GM18505 (cell line): Measurements from ENCODE around the gene CSH1.
"Not testable (repeated sequence)": the region's sequence is repeated elsewhere in the genome, so short reads cannot be mapped to it uniquely, and the experiment has no call there.

Experiments used
- ATAC-seq: cut with Tn5 transposase; IDR thresholded peaks from one replicate; pipeline ENCODE4 v1.9.1; 2021; ENCODE audit not compliant: unreplicated experiment
- POLR2A ChIP-seq: IDR thresholded peaks from 4 replicates; pipeline ENCODE4 v1.6.1; 2011; ENCODE audit warnings: borderline replicate concordance; ENCODE audit not compliant: insufficient read depth, insufficient read length; ENCODE audit errors: extremely low read depth

Gene CSH1

DNA sequence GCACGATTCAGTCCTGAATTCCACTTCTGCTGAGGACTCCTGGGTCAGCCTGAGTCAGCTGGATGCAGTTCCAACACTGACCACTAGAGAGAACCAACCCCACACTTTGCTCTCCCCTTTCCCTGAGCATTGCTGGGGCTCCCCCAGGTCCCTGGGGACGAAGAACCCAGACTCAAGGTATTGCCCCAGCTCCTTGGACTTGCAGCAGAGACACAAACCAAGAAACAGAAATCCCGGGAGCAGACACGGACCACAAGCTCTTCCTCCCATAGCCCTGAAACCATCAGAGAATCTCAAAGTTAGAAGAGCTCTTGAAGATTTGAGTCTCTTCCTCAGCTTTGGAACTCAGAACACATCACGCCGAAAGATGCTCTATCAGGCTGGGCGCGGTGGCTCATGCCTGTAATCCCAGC, 22.9 kb upstream of the CSH1 start:
- no peak for ATAC-seq

GRCh38 chr17:63918789-63919305, 22.5 kb upstream of the CSH1 start, which contains the start of gene GH1:
TSS of gene GH1 (minus strand) at chr17:63918839. CDS start at chr17:63918776, 63 bp downstream.
- not testable (repeated sequence) for ATAC-seq

More for the DNA sequence above, 22.9 kb upstream of the CSH1 start:
- TF ChIP-seq POLR2A, result no peak

DNA sequence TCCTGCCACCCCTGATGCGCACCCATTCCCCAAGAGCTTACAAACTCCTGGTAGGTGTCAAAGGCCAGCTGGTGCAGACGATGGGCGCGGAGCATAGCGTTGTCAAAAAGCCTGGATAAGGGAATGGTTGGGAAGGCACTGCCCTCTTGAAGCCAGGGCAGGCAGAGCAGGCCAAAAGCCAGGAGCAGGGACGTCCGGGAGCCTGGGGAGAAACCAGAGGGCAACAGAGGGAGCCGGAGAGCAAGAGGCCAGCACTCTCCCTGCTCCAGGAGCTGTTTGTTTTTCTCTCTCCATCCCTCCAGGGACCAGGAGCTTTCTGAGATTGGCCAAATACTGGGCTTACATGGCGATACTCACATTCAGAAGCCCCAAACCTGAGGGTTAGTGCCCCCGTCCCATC, 21.9 kb upstream of the CSH1 start:
- no peak for ATAC-seq
- TF ChIP-seq POLR2A, result no peak

- no peak for ATAC-seq
- no peak for TF ChIP-seq POLR2A
Observed at GRCh38 chr17:63917646-63918045, 21.3 kb upstream of the CSH1 start.

DNA sequence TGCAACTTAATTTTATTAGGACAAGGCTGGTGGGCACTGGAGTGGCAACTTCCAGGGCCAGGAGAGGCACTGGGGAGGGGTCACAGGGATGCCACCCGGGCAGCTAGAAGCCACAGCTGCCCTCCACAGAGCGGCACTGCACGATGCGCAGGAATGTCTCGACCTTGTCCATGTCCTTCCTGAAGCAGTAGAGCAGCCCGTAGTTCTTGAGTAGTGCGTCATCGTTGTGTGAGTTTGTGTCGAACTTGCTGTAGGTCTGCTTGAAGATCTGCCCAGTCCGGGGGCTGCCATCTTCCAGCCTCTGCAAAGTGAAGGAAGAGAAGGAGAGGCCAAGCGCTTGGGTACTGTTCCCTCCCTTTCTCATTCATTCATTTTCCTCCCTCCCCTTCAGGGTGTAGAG, 20.8 kb upstream of the CSH1 start:
- not testable (repeated sequence) for ATAC-seq

- no peak for ATAC-seq
- no peak for TF ChIP-seq POLR2A
Observed at GRCh38 chr17:63916566-63917185, 20.3 kb upstream of the CSH1 start.

- not testable (repeated sequence) for ATAC-seq
Observed at GRCh38 chr17:63915753-63916152, 19.4 kb upstream of the CSH1 start.

GRCh38 chr17:63914471-63914870, 18.1 kb upstream of the CSH1 start:
- TF ChIP-seq POLR2A, result no peak
- no peak for ATAC-seq

DNA sequence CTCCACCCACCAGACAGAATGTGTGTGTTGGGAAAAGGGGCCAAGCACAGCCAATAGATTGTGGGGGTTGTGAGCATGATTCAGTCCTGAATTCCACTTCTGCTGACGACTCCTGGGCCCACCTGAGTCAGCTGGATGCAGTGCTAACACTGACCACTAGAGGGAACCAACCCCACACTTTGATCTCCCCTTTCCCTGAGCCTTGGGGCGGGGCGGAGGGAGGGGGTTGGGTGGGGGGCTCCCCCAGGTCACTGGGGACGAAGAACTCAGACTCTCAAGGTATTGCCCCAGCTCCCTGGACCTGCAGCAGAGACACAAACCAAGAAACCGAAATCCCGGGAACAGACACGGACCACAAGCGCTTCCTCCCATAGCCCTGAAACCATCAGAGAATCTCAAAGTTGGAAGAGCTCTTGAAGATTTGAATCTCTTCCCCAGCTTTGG, 15.3 kb upstream of the CSH1 start:
- ATAC-seq, result no peak
- no peak for TF ChIP-seq POLR2A

- no peak for TF ChIP-seq POLR2A
- no peak for ATAC-seq
Observed at GRCh38 chr17:63911041-63911635, 14.8 kb upstream of the CSH1 start, which contains the start of gene CSHL1. TSS of gene CSHL1 (minus strand) at chr17:63911258. CDS start at chr17:63911196, 62 bp downstream.

DNA sequence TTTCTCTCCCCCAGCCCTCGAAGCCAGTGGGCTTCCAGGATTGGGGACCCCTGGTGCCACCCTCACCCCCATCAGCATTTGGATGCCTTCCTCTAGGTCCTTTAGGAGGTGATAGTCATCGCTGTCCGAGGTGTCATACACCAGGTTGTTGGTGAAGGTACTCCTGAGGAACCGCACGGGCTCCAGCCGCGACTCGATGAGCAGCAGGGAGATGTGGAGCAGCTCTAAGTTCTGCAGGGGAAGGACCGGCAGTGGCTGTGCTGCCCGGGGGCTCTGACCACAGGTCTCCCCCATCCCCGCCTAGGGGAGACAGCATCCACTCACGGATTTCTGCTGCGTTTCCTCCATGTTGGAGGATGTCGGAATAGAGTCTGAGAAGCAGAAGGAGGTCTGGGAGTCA, 13.7 kb upstream of the CSH1 start:
- no peak for ATAC-seq
- TF ChIP-seq POLR2A, result no peak

GRCh38 chr17:63909586-63909985, 13.2 kb upstream of the CSH1 start:
- not testable (repeated sequence) for ATAC-seq

DNA sequence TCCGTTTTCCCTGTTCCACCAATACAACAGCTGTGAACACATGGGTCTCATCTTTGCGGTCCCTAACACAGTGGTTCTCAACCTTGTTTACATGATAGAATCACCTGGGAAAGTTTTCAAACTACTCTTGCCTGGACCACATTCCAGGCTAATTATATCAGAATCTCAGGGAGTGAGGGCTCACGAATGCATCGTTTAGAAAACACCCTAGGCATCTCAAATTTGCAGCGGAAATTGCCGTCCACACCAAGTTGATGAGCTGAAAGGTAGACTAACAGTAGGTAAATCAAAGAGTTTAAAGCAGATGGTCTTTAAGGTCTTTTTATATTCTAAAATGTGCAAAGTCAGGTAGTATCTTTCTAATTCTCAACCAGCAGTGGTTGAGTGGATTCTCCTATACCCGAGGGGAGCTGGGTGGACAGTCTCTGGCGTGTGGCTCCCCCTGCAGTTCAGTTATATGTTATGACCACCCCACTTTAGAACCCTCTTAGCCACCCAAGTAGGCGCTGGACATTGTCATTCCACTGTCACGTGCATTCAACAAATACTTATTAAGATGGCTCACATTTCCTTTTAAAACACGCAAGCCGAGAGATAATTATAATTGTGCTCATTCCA, 10.9 kb upstream of the CSH1 start:
- ATAC-seq, result not testable (repeated sequence)

- not testable (repeated sequence) for ATAC-seq
Observed at GRCh38 chr17:63904796-63905195, 8.4 kb upstream of the CSH1 start.

DNA sequence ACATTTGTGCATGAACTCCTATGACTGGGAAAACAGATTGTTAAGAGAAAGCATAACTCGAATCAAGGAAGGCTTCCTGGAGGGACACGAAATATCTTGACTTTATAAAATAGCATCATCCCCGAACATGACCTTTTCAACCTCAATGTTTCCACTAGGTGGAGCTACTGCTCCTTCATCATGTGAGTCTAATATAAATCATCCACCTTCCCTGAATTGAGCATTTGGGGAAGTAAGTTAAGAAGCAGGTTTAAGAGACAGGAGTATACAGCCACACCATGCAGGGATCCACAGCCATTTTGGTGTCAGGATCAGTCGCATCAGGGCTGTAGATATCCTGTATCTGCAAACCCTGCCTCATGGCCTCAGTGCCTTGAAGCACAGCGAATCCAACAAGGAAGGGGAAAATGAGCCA, 7.4 kb upstream of the CSH1 start:
- ATAC-seq, result not testable (repeated sequence)

DNA sequence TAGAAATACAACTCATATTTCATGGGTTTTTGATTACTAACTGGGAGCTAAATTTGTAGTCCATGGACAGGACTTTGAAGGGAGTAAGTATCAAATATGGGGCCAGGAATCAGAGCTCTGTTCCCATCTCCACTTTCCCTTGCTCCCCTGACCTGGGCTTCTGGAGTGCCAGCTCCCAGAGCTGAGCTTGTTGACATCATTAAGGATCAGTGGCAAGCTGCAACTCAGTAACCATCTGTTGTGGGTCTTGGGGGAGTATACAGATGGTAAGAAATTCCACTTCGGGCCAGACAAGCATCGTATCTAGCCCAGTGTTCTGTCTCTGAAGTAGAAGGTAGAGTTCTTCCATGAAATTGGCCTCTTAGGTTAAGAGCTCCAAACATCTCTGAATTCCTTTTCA, 5.6 kb upstream of the CSH1 start:
- not testable (repeated sequence) for ATAC-seq

- ATAC-seq, result not testable (repeated sequence)
Observed at GRCh38 chr17:63898899-63899798, 2.8 kb upstream of the CSH1 start.

DNA sequence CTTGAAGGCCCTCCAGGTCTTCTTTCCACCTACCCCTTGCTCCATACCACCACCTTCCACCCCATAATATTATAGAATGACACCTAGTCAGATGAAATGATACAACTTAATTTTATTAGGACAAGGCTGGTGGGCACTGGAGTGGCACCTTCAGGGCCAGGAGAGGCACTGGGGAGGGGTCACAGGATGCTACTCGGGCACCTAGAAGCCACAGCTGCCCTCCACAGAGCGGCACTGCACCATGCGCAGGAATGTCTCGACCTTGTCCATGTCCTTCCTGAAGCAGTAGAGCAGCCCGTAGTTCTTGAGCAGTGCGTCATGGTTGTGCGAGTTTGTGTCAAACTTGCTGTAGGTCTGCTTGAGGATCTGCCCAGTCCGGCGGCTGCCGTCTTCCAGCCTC, 1.6 kb downstream of the CSH1 start:
- ATAC-seq, result not testable (repeated sequence)

- ATAC-seq, result not testable (repeated sequence)
Observed at GRCh38 chr17:63894021-63894420, 2.4 kb downstream of the CSH1 start.

GRCh38 chr17:63892316-63893037, 3.9 kb downstream of the CSH1 start:
- not testable (repeated sequence) for ATAC-seq
